C4-2B (cell line): ENCODE results near the gene GIT1.
A peak's percentile ranks its signal among the peaks of the same experiment; 100 is the strongest.

Source experiments
- ZFX ChIP-seq: fragments of 450-650 bp; IDR thresholded peaks from 2 replicates; pipeline ENCODE4 v1.6.1; 2017
- TF ChIP-seq, protein P1 (sequence below): fragments of 450-650 bp; conservative IDR thresholded peaks from 2 replicates; pipeline ENCODE4 v1.5.1; 2017; ENCODE audit warnings: mild to moderate bottlenecking

DNA sequence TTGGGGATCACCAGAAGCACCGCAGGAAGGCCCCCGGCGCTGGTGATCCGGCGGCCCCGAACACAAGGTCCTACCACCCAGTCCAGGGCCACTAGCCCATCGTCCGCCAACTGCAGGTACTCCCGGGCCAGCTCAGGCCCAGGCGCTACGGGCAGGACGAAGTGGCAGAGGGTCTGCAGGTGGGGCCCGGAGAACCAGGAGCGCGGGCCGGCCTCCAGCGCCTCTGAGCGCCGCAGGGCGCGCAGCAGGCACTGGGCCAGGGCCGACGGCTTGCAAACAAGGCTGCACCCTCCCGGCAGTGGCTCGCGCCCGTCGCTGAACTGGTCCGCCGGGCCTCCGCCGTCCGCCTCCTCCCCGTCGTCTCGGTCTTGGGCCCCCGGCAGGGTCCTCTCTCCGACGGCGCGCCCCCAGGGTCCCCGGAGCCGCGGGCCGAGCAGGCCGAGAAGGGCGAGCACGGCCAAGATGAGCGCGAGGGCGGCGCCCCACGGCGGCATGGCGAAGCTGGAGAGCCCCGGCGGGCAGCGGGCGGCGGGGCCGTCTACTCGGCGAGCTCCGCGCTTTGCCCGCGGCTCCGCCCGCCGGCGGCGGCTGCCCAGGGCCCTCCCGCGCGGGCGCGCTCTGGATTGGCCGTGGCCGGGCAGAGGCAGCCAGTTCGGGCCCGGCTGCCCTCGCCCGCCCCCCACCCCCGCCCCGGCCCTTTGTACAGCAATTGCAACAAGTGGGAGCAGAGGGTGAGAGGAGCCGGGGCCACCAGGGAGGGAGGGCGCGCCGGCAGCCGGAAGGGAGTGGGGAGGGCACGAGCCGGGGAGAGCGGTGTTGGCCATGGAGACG lies 22.8 kb downstream of the GIT1 start, which contains the start of gene ABHD15:
- TF ChIP-seq, protein P1, sequence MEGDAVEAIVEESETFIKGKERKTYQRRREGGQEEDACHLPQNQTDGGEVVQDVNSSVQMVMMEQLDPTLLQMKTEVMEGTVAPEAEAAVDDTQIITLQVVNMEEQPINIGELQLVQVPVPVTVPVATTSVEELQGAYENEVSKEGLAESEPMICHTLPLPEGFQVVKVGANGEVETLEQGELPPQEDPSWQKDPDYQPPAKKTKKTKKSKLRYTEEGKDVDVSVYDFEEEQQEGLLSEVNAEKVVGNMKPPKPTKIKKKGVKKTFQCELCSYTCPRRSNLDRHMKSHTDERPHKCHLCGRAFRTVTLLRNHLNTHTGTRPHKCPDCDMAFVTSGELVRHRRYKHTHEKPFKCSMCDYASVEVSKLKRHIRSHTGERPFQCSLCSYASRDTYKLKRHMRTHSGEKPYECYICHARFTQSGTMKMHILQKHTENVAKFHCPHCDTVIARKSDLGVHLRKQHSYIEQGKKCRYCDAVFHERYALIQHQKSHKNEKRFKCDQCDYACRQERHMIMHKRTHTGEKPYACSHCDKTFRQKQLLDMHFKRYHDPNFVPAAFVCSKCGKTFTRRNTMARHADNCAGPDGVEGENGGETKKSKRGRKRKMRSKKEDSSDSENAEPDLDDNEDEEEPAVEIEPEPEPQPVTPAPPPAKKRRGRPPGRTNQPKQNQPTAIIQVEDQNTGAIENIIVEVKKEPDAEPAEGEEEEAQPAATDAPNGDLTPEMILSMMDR: no peak; the same call in 1 of the 2 replicates
- 0 out of 2 replicates have a peak, but pooled peaks have one; percentile 39 for TF ChIP-seq ZFX
